H1 (cell line): ENCODE data around the gene HTD2. TPM values are rescaled to one million over a fixed set of nuclear protein-coding genes. Genes with fewer than 3 reads are reported as not detected.

ENCODE experiments used
- BACH1 ChIP-seq: IDR thresholded peaks from 2 replicates; pipeline ENCODE4 v1.6.1; 2012; ENCODE audit warnings: low read length, improper control_type of control experiment
- BRCA1 ChIP-seq: IDR thresholded peaks from 2 replicates; pipeline ENCODE4 v1.6.1; 2012; ENCODE audit warnings: low read depth, low read length, improper control_type of control experiment
- CBX5 ChIP-seq: fragments of 300-800, 300-1000 bp; sonication (generic); IDR thresholded peaks from 2 replicates; pipeline ENCODE4 v1.7.1; 2016; ENCODE audit warnings: antibody characterized with exemption, low read length, low read depth
- CBX8 ChIP-seq: fragments of 300-800, 300-1000 bp; sonication (generic); IDR thresholded peaks from 2 replicates; pipeline ENCODE4 v1.7.1; 2016; ENCODE audit warnings: low read depth, low read length, borderline replicate concordance
- CHD7 ChIP-seq: fragments of 300-600 bp; sonication (generic); IDR thresholded peaks from 2 replicates; pipeline ENCODE4 v1.7.1; 2012; ENCODE audit warnings: low read length, moderate library complexity, mild to moderate bottlenecking, inconsistent platforms; ENCODE audit not compliant: insufficient replicate concordance
- FOSL1 ChIP-seq: IDR thresholded peaks from 2 replicates; pipeline ENCODE4 v1.6.1; 2011; ENCODE audit warnings: mild to moderate bottlenecking, low read depth, low read length, moderate library complexity; ENCODE audit not compliant: insufficient read depth
- GABPA ChIP-seq: IDR thresholded peaks from 2 replicates; pipeline ENCODE4 v1.6.1; 2011; ENCODE audit warnings: mild to moderate bottlenecking, low read length, moderate library complexity, borderline replicate concordance; ENCODE audit not compliant: insufficient read depth
- GTF2F1 ChIP-seq: IDR thresholded peaks from 2 replicates; pipeline ENCODE4 v1.6.1; 2012; ENCODE audit warnings: low read depth, low read length, improper control_type of control experiment, borderline replicate concordance
- HDAC2 ChIP-seq, 2 experiments: fragments of 300-600 bp in 1 of 2; sonication (generic) in 1 of 2; IDR thresholded peaks; 2 replicates each; pipeline ENCODE4 v1.6.1; 2011 to 2012; ENCODE audit warnings: low read depth in 2 of 2, low read length in 2 of 2, mild to moderate bottlenecking in 2 of 2, moderate library complexity in 2 of 2, borderline replicate concordance in 1 of 2, inconsistent platforms in 1 of 2
- RBBP5 ChIP-seq: IDR thresholded peaks from 2 replicates; pipeline ENCODE4 v1.7.1; 2012; ENCODE audit warnings: low read depth, mild to moderate bottlenecking, inconsistent platforms, low read length, moderate library complexity, borderline replicate concordance
- SP4 ChIP-seq: IDR thresholded peaks from 2 replicates; pipeline ENCODE4 v1.6.1; 2012; ENCODE audit warnings: low read length, inconsistent platforms
- TAF1 ChIP-seq: IDR thresholded peaks from 2 replicates; pipeline ENCODE4 v1.6.1; 2011; ENCODE audit warnings: mild to moderate bottlenecking, low read depth, low read length
- YY1 ChIP-seq: IDR thresholded peaks from 2 replicates; pipeline ENCODE4 v1.6.1; 2011; ENCODE audit warnings: low read depth, mild to moderate bottlenecking, low read length
- polyA plus RNA-seq, 7 experiments: library from polyadenylated mRNA; depleted of rRNA in 3 of 7; stranded (reverse) in 5 of 7; unstranded in 2 of 7; fragments of >200 nt in 5 of 7; fragments of 200-250 nt in 2 of 7; gene quantifications; 1 replicate in 5 of 7; 2 replicates in 1 of 7; 4 replicates in 1 of 7; pipeline versions ENCODE4 v1.2.1 to v1.2.3, GENCODE V29; 2011 to 2013; ENCODE audit warnings: missing spikeins in 2 of 7, mixed read lengths in 2 of 7
- total RNA-seq: library from RNA; stranded (reverse); fragmentation: NEBNext Ultra II Directional; extraction: Animal tissue kit (Norgen Biotek cat#: 25700); gene quantifications from 2 replicates; pipeline ENCODE4 v1.2.1, GENCODE V29; 2021

HTD2 gene
- total and polyA plus RNA-seq, 2 of the 8 experiments (the other 6 are each of a cell fraction or from before 2014, with no cell fraction given): 8.8 to 10.8 TPM

GRCh38 chr3:58355179-58355578, 48.9 kb downstream of the HTD2 start (continued):
- TF ChIP-seq CHD7 (no peak), GTF2F1 (no peak), TAF1 (no peak), CBX5 (no peak), HDAC2 (IDR thresholded peaks at IDR 0.05; ENCODE audit: borderline replicate concordance in 1 of 2, low read depth in 2 of 2, low read length in 2 of 2) (no peak), BACH1 (no peak), SP4 (no peak), FOSL1 (no peak), CBX8 (no peak), YY1 (no peak), GABPA (no peak), RBBP5 (no peak), BRCA1 (no peak)
